Pancreas (tissue), 10 donors: Measurements from ENCODE around the gene MPP3. TPM values are rescaled to one million over a fixed set of nuclear protein-coding genes. Genes with fewer than 3 reads are reported as not detected.

Experiments
- ATAC-seq, 4 donors: fragments of 200-7000 bp; cut with Tn5 transposase; one replicate each; pipeline versions ENCODE4 v1.8.0 to v1.9.1; 2020; ENCODE audit warnings: mild to moderate bottlenecking in 4 of 4, moderate library complexity in 4 of 4
- DNase-seq, 6 donors: peaks; one replicate each; pipeline ENCODE4 v3.0.0-alpha.2; 2020
- FAIRE-seq: peaks from 2 replicates; lab custom pipeline; 2012; peaks lifted over from hg19 to GRCh38; lab: Jason Lieb, UNC
- H3K27ac ChIP-seq, 4 donors: fragments of 200-600 bp; sonication (generic); 1 replicate in 3 of 4; 2 replicates in 1 of 4; pipeline versions ENCODE4 v1.5.0 to v1.8.0; 2020
- H3K27me3 ChIP-seq, 4 donors: fragments of 200-600 bp; one replicate each; pipeline ENCODE4 v1.8.0; 2021
- H3K36me3 ChIP-seq, 3 donors: fragments of 200-600 bp; sonication (generic) in 1 of 3; one replicate each; pipeline versions ENCODE4 v1.5.0 to v1.8.0; 2020 to 2021
- H3K4me1 ChIP-seq, 3 donors: fragments of 200-600 bp; one replicate each; pipeline ENCODE4 v1.8.0; 2021
- H3K4me3 ChIP-seq, 4 donors: fragments of 200-600 bp; sonication (generic) in 2 of 4; one replicate each; pipeline versions ENCODE4 v1.5.0 to v1.8.0; 2020 to 2021
- H3K9me3 ChIP-seq, 4 donors: fragments of 200-600 bp; one replicate each; pipeline ENCODE4 v1.8.0; 2021
- CTCF ChIP-seq, 4 donors: fragments of 200-600 bp; sonication (generic) in 3 of 4; IDR thresholded peaks; one replicate each; pipeline versions ENCODE4 v1.5.0 to v1.8.0; 2021; ENCODE audit warnings: antibody characterized with exemption in 4 of 4
- WGBS, 2 donors: extraction: QIAGEN DNeasy Blood & Tissue Kit; methylation state at CpG; one replicate each; pipeline ENCODE4 v1.1.7; 2013; 5-methylcytosine and 5-hydroxymethylcytosine counted together
- intact Hi-C, 3 donors: fragments of 100-400 bp; cut with DNase I; formaldehyde crosslinking; loops; one replicate each; pipeline versions ENCODE4 v1.11.1 to v1.14.2; 2022
- polyA plus RNA-seq, 2 donors: library from polyadenylated mRNA; stranded (reverse); fragments of 200-250 nt; gene quantifications; one replicate each; pipeline ENCODE4 v1.2.3, GENCODE V29; 2013
- total RNA-seq, 6 donors: library from RNA; stranded (reverse); fragmentation: NEBNext Ultra II Directional in 4 of 6; extraction: Animal tissue kit (Norgen Biotek cat#: 25700) in 4 of 6; gene quantifications; one replicate each; pipeline versions ENCODE4 v1.2.1 to v1.2.4, GENCODE V29; 2021 to 2023
- donor health status: healthy with polysubstance abuse.
- donor health status: DM: no; HTN: no; CAD: no; lungs with moderate emphysema.
- donor health status: DM: no; HTN: no; CAD: no.
- donor health status: control.
- donor health status: control.
- donor health status: Bipolar disorder and iron deficiency.
- donor health status: DM: yes; HTN: yes; CAD: no.
- donor health status: DM: no; HTN: no; CAD: no.
- donor health status: DM: no; HTN: no; CAD: no.
- donor health status: DM: yes; HTN: yes; CAD: no.

Gene MPP3
- total and polyA plus RNA-seq, 8 donors: 3.4 to 42.5 (median 6.1) TPM

GRCh38 chr17:43822570-43823190 lies 10.3 kb downstream of the MPP3 start:
- H3K27ac ChIP-seq: no peak overlapping the region
- H3K36me3 ChIP-seq: peaks cover 0 to 8% (median 0%) of the 10 kb centered on the region in 3 donors
- WGBS, 2 donors: 80 to 92% methylated on average over 5 of the region's 5 CpGs
- H3K4me3 ChIP-seq: no peak overlapping the region
- FAIRE-seq (no peak), ATAC-seq (no peak), DNase-seq (no peak)
- no peaks in the 10 kb centered on the region for H3K27me3 ChIP-seq
- no peaks in the 10 kb centered on the region for H3K4me1 ChIP-seq
- H3K9me3 ChIP-seq: no peaks in the 10 kb centered on the region
- intact Hi-C loops: no loop called here
- TF ChIP-seq CTCF (IDR thresholded peaks at IDR 0.05): no peak

GRCh38 chr17:43820759-43821158 lies 12.2 kb downstream of the MPP3 start:
- no peak overlapping the region for H3K4me3 ChIP-seq
- no peaks in the 10 kb centered on the region for H3K9me3 ChIP-seq
- peaks cover 0 to 8% (median 0%) of the 10 kb centered on the region in 3 donors for H3K36me3 ChIP-seq
- ATAC-seq (no peak), DNase-seq (no peak), FAIRE-seq (no peak)
- H3K27me3 ChIP-seq: no peaks in the 10 kb centered on the region
- WGBS, 2 donors: 77 to 90% methylated on average over 14 of the region's 14 CpGs
- no peak for TF ChIP-seq CTCF (IDR thresholded peaks at IDR 0.05)
- H3K27ac ChIP-seq: no peak overlapping the region
- H3K4me1 ChIP-seq: no peaks in the 10 kb centered on the region
- intact Hi-C loops: no loop called here

- intact Hi-C loops: no loop called here
- no peak for DNase-seq
- Histone ChIP-seq H3K27me3 (no peaks in the 10 kb centered on the region), H3K4me3 (no peak overlapping the region), H3K9me3 (no peaks in the 10 kb centered on the region), H3K4me1 (no peaks in the 10 kb centered on the region), H3K27ac (no peak overlapping the region), H3K36me3 (peaks cover 0 to 8% (median 0%) of the 10 kb centered on the region in 3 donors)
- WGBS, 2 donors: 88% methylated on average over 5 of the region's 5 CpGs
- no peak for FAIRE-seq
- TF ChIP-seq CTCF (IDR thresholded peaks at IDR 0.05): no peak
- ATAC-seq: no peak
Observed at GRCh38 chr17:43818966-43819365, 14.0 kb downstream of the MPP3 start.

GRCh38 chr17:43817826-43818225 lies 15.1 kb downstream of the MPP3 start:
- WGBS, 2 donors: 83 to 89% methylated on average over 9 of the region's 9 CpGs

More at GRCh38 chr17:43817826-43818225, 15.1 kb downstream of the MPP3 start:
- TF ChIP-seq CTCF (IDR thresholded peaks at IDR 0.05): no peak
- Histone ChIP-seq H3K36me3 (peaks cover 0 to 8% (median 0%) of the 10 kb centered on the region in 3 donors), H3K4me3 (no peak overlapping the region), H3K27ac (no peak overlapping the region), H3K27me3 (no peaks in the 10 kb centered on the region), H3K9me3 (no peaks in the 10 kb centered on the region), H3K4me1 (no peaks in the 10 kb centered on the region)
- no peak for DNase-seq
- no peak for ATAC-seq
- no peak for FAIRE-seq
- intact Hi-C loops: no loop called here
